GM20000 (cell line): ENCODE measurements around the gene CADPS.

Experiments used
- DNase-seq: peaks from one replicate; pipeline ENCODE4 v3.0.0; 2012; ENCODE audit warnings: low spot score
- TF ChIP-seq, protein P1 (sequence below): IDR thresholded peaks from 2 replicates; pipeline ENCODE4 v1.5.1; 2012; ENCODE audit warnings: mild to moderate bottlenecking, control low read depth; ENCODE audit errors: extremely low read depth, missing control alignments

Gene CADPS

DNA sequence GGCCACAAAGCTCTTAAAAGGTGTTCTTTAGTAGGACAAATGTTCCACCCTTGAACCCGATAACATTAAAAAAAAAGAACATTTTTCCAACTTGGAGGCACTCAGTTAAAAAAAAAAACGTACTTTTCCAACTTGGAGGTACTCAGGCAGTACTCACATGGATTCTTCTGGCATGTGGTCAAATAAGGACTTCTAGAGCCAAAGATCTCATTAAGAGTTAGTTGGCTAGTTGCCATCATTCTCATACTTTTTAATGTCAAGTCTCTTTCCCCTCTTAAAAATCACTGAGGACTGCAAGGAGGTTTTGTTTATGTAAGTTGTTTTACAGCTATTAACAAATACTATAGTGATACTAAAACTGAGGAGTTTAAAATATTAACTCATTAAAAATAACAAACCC lies 101.0 kb downstream of the CADPS start:
- TF ChIP-seq, protein P1, sequence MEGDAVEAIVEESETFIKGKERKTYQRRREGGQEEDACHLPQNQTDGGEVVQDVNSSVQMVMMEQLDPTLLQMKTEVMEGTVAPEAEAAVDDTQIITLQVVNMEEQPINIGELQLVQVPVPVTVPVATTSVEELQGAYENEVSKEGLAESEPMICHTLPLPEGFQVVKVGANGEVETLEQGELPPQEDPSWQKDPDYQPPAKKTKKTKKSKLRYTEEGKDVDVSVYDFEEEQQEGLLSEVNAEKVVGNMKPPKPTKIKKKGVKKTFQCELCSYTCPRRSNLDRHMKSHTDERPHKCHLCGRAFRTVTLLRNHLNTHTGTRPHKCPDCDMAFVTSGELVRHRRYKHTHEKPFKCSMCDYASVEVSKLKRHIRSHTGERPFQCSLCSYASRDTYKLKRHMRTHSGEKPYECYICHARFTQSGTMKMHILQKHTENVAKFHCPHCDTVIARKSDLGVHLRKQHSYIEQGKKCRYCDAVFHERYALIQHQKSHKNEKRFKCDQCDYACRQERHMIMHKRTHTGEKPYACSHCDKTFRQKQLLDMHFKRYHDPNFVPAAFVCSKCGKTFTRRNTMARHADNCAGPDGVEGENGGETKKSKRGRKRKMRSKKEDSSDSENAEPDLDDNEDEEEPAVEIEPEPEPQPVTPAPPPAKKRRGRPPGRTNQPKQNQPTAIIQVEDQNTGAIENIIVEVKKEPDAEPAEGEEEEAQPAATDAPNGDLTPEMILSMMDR = no peak
- no peak for DNase-seq

DNA sequence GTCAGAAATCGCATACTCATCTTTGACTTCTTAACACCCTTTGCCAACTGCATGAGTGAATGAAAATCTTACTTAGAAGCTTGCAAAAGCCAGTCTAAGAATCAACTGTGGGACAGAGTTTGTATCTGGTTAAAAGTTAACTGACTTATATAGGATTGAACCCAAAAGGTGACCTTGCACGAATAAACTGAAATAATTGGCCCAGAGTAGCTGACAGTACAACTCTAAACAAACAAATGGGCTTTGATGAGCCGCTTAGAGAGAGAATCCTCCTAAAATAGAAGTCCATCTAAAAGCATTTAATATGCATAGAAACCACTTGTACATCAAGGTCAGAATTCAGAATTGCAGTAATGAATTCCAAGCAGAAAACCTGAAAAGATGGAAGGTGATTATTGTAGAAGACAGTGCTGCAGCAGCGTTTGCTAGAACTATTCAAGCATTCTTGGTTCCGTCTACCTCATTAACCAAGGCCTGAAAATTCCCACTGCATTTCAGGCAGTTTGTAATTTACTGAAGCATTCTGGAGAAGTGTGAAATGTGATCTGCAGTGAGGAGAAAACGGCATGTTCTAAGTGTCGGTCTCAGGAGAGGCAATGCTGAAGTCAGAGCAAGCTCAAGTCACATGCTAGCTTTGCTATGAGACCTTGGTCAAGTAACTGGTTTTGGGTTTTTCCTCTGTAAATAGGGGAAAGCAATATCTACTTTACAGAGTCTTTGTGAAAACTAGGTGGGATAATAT lies 103.7 kb downstream of the CADPS start:
- DNase-seq = no peak
- TF ChIP-seq, protein P1 = no peak

DNA sequence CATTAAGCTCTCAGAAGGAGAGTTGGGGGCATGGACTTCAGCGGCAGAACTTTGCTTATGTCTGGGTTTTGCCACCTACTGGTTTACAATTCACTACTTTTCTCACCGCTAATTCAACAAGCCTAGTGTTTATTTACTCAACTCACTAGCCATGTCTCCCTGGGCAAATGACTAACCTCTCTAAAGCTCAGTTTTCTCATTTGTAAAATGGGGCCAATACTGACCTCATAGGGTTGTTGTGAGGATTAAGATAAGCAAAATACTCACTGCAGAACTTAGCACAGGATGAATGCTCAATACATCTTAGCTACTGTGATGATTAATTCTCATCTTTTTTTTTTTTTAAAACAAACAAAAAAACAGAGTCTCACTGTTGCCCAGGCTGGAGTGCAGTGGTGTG lies 106.3 kb downstream of the CADPS start:
- no peak for DNase-seq
- TF ChIP-seq, protein P1 = no peak

DNA sequence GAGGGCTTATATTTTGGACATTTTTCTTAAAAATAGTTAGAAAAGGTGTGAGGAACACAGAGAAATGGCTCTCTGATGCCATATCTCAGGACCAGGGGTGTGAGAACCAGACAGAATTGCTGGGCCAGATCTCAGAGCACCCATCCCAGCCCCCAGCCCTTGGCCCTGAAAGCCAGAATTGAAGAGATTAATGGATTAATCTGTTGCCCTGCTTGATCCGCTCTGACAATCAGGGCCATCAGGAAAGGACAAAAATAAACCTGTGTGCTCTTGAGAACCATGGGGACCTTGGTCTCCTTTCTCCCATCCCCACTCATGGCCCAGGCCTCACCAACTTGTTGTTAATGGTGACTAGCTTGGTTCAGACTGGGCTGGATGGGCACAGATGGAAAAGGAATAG lies 113.5 kb downstream of the CADPS start:
- DNase-seq = no peak
- TF ChIP-seq, protein P1 = no peak

DNA sequence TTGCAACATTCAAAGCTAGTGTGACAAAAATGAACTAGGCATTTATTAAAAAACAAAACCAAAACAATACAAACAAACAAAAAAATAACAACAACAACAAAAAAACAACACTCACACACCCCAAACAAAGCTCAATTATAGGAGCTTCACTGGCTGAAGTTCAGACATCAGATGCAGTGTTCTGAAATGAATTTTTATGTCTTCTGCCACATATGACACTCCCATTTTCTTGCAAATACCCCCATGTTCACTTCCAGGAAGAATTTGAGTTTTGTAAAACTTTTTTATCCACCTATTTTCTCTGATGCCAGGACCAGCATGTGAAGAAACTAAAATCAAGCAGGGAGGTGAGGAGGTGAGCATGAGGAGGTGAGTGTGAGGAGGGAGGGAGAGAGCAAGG lies 113.9 kb downstream of the CADPS start:
- TF ChIP-seq, protein P1 = no peak
- no peak for DNase-seq

DNA sequence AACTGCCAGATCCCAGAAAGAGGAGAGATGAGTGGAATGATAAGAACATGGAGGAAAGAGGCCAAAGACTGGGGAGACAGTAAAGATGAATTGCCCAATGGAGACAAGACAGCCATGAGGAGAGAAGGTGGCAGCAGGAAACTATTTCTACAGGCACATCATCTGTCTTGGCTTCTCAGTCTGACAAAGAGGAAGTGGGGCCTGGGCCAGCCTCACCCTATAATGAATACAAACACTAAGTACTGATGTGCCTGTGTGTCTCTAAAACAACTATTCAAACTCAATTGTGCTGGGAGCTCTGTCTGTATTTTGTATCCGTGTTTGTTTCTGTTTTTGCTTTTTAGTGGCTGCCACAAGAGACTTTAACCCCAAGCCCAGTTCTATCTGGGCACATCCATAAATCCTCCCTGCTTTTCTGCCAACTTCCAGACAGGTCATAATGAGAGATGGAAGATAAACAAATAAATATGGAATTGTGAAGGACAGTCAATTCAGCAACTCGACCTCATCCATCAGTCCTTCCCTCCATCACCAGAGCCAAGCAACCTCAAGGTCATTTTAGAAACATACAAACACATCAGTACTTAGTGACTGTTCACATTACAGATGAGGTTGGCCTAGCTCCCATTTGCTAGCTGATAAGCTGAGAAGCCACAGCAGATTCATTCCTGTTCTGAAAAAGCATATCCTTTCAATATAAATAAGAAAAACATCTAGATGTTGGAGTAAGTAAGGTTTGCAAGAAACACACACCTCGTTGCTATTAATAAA lies 116.7 kb downstream of the CADPS start:
- TF ChIP-seq, protein P1 = no peak
- DNase-seq = no peak

DNA sequence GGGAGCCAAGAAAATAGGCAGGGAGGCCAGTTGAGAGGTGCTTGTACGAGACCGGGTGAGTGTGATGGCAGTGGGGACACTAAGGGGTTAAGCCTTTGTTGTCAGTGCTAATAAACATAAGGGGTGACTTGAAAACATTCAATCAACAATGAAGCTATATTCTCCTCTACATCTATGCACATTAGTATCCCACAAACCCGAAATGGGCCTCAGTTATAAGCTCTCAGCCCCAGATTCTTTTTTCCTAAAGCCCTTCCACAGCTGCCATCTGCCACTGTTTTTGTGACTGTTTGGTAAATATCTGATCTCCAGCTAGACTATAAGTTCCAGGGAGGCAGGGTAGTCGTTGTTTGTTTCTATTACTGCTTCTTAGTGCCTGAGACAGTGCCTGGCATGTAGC lies 118.2 kb downstream of the CADPS start:
- TF ChIP-seq, protein P1 = no peak
- DNase-seq = no peak
